T47D (cell line): ENCODE results near the gene APPBP2.

Experiments used
- DNase-seq, 2 experiments: peaks; one replicate each; pipeline versions ENCODE4 v3.0.0 to v3.0.0-alpha.2; 2011 to 2012; ENCODE audit warnings: low read depth in 1 of 2, low spot score in 1 of 2
- JUND ChIP-seq: IDR thresholded peaks from 2 replicates; pipeline ENCODE4 v1.6.1; 2012; ENCODE audit warnings: low read depth
- in situ Hi-C: cut with HindIII; loops from 2 replicates; pipeline ENCODE4 v1.10.0; 2016; ENCODE audit warnings: low sequenced_read_pairs, low pct_unique_long_range_greater_than_20kb

APPBP2 gene

DNA sequence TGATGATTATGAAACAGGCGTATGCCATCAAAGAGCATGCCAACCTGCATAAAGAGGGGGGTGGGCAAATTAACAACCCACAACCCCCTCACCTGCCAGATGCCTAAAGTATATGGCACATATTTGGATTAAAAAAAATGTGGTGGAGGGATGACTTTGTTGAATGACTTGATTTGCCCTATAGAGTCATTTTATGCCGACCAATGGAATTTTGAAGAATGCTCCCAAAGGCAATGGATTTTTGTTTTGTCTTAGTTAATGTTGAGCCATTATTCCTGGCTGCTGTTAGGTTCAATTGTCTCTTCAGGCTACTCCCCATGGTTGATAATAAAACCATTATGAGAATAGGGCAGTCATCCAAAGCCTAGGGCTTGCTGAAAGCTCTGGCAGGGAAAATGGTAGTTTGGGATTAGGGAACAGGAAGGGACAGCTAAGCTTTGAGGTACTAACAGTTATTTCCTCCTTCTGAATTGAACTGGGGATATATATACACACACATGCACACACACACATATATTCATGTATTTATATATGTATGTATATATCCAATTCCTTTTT, 109.6 kb downstream of the APPBP2 start:
- in situ Hi-C loops, result no loop called here
- TF ChIP-seq JUND, result no peak
- DNase-seq, result no peak

- DNase-seq, result no peak
- TF ChIP-seq JUND, result no peak
- in situ Hi-C loops, result no loop called here
Measured at GRCh38 chr17:60415146-60415545, 110.9 kb downstream of the APPBP2 start.

- in situ Hi-C loops, result no loop called here
- TF ChIP-seq JUND, result no peak
Measured at GRCh38 chr17:60412701-60413100, 113.3 kb downstream of the APPBP2 start.

DNA sequence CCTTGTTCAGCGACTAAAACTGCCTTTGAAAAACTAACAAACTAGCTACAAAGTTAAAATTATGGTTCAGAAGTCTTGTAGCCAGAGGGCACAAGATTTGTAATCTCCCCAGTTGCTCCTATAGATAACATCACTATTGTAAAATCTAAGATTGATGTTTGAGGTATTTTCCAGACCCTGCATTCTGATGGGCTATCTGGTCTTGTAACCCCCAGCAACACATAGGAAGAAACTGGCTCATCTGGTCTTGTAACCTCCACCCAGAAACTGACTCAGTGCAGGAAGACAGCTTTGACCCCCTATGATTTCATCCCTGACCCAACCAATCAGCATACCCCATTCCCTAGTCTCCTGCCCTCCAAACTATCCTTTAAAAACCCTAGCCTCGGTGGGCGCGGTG, 116.0 kb downstream of the APPBP2 start:
- no peak for DNase-seq
- TF ChIP-seq JUND, result no peak
- in situ Hi-C loops, result no loop called here

More at GRCh38 chr17:60412701-60413100, 113.3 kb downstream of the APPBP2 start:
- DNase-seq, result no peak

DNA sequence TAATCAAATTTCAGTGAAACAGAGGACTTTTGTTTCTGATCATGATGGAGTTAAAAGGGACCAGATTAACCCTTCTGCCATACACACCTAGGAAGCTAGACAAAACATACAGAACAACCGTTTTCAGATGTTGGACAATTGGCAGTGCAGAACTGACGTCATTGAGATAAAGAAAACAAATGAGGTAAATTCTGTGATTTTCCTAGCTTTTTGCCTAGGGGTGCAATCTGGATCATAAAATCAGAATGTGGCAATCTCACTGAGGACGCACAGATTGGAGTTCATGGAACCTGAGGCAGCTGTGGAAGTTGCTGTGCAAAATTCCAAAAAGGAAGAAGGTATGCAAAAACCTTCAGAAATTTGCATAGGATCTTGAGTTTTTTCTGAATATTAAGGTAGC, 119.2 kb downstream of the APPBP2 start:
- TF ChIP-seq JUND, result no peak
- DNase-seq, result no peak
- in situ Hi-C loops, result no loop called here

- DNase-seq, result no peak
- in situ Hi-C loops, result no loop called here
- no peak for TF ChIP-seq JUND
Measured at GRCh38 chr17:60403962-60404361, 122.1 kb downstream of the APPBP2 start.

DNA sequence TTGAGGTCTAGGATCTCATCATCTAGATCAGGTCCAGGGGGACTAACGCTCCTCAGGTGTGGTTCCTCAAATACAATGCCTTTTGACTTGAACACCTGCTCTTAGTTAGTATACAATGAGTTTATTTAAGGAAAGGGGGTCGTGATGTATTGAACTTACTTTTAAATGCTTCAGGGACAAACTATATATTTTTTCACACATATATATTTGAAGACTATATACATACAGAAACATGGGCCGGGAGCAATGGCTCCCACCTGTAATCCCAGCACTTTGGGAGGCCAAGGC, 122.6 kb downstream of the APPBP2 start:
- no peak for DNase-seq
- TF ChIP-seq JUND, result no peak
- in situ Hi-C loops, result no loop called here

- no peak for DNase-seq
- no peak for TF ChIP-seq JUND
- in situ Hi-C loops, result no loop called here
Measured at GRCh38 chr17:60401819-60402218, 124.2 kb downstream of the APPBP2 start.

- no peak for TF ChIP-seq JUND
Measured at GRCh38 chr17:60398227-60398959, 127.6 kb downstream of the APPBP2 start.

GRCh38 chr17:60396412-60396811, 129.6 kb downstream of the APPBP2 start:
- TF ChIP-seq JUND, result no peak
- DNase-seq, result no peak
- in situ Hi-C loops, result no loop called here

More at GRCh38 chr17:60398227-60398959, 127.6 kb downstream of the APPBP2 start:
- DNase-seq, result no peak
- in situ Hi-C loops, result no loop called here

DNA sequence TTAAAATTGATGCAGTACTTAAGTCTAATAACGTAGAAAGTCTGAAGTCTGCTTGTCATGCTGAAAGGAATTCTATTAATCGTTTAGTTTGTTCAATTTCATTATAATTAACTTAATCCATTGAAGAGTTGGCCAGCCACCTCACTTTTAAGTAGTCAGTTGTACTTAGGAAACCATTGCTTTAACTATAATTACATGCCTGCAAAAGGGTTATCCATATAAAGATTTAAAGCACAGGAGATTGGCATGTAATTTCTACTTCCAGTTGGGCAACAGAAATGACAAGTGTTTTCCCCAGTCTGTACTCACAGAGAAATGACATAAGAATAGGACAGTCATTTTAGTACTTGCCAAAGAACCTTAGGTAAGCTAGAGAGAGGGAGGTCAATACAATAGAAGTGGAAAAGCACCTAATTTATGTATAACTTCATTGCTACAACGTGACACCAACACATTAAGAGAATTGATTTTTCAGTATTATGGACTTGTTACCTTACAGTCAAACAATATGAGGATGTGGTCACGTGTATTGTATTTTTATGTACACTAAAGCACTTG, 130.5 kb downstream of the APPBP2 start:
- DNase-seq, result no peak
- TF ChIP-seq JUND, result no peak
- in situ Hi-C loops, result no loop called here

- no peak for DNase-seq
- TF ChIP-seq JUND, result no peak
- in situ Hi-C loops, result no loop called here
Measured at GRCh38 chr17:60393840-60394723, 132.0 kb downstream of the APPBP2 start.
